Spleen (tissue), 11 donors: ENCODE measurements around the gene NR2E3. TPM values are rescaled to one million over a fixed set of nuclear protein-coding genes. Genes with fewer than 3 reads are reported as not detected.

Source experiments
- DNase-seq: peaks from one replicate; pipeline ENCODE4 v3.0.0-alpha.2; 2020
- H3K27ac ChIP-seq, 8 donors: fragments of 200-600 bp; sonication (generic) in 7 of 8; 1 replicate in 4 of 8; 2 replicates in 4 of 8; pipeline versions ENCODE4 v1.5.0 to v1.8.0; 2016 to 2021; ENCODE audit warnings: inconsistent platforms in 4 of 8, mild to moderate bottlenecking in 4 of 8, moderate library complexity in 1 of 8
- H3K27me3 ChIP-seq, 7 donors: fragments of 200-600 bp; sonication (generic) in 6 of 7; replicated peaks in 1 of 7; 1 replicate in 4 of 7; 2 replicates in 3 of 7; pipeline versions ENCODE4 v1.5.0 to v1.8.0; 2016 to 2021; ENCODE audit warnings: inconsistent platforms in 3 of 7, mild to moderate bottlenecking in 1 of 7
- H3K36me3 ChIP-seq, 6 donors: fragments of 200-600 bp; sonication (generic) in 5 of 6; 1 replicate in 4 of 6; 2 replicates in 2 of 6; pipeline versions ENCODE4 v1.5.0 to v1.8.0; 2016 to 2021; ENCODE audit warnings: inconsistent platforms in 2 of 6
- H3K4me1 ChIP-seq, 6 donors: fragments of 200-600 bp; sonication (generic) in 5 of 6; 1 replicate in 3 of 6; 2 replicates in 3 of 6; pipeline versions ENCODE4 v1.5.0 to v1.8.0; 2016 to 2021; ENCODE audit warnings: inconsistent platforms in 3 of 6
- H3K4me3 ChIP-seq, 8 donors: fragments of 200-600 bp; sonication (generic) in 7 of 8; 1 replicate in 4 of 8; 2 replicates in 4 of 8; pipeline versions ENCODE4 v1.5.0 to v1.8.0; 2016 to 2021; ENCODE audit warnings: inconsistent platforms in 4 of 8, mild to moderate bottlenecking in 4 of 8, moderate library complexity in 2 of 8
- H3K9me3 ChIP-seq, 8 donors: fragments of 200-600 bp; sonication (generic) in 7 of 8; 1 replicate in 4 of 8; 2 replicates in 4 of 8; pipeline versions ENCODE4 v1.5.0 to v1.8.0; 2016 to 2021; ENCODE audit warnings: inconsistent platforms in 4 of 8
- CTCF ChIP-seq, 11 experiments: fragments of 200-600 bp in 7 of 11; fragments of 450-650 bp in 4 of 11; sonication (generic) in 4 of 11; IDR thresholded peaks in 8 of 11; conservative IDR thresholded peaks in 3 of 11; 1 replicate in 7 of 11; 2 replicates in 4 of 11; pipeline versions ENCODE4 v1.4.0 to v1.8.0; 2016 to 2021; ENCODE audit warnings: antibody characterized with exemption in 11 of 11, inconsistent platforms in 4 of 11, mild to moderate bottlenecking in 1 of 11
- POLR2A ChIP-seq, 3 donors: fragments of 450-650 bp; IDR thresholded peaks; one replicate each; pipeline ENCODE4 v1.5.1; 2017; ENCODE audit warnings: antibody characterized with exemption in 3 of 3, mild to moderate bottlenecking in 1 of 3
- POLR2AphosphoS5 ChIP-seq, 3 donors: sonication (generic); formaldehyde crosslinking; IDR thresholded peaks; one replicate each; pipeline ENCODE4 v1.5.1; 2017; ENCODE audit warnings: antibody characterized with exemption in 3 of 3
- WGBS, 5 donors: extraction: QIAGEN DNeasy Blood & Tissue Kit in 3 of 5; methylation state at CpG; one replicate each; pipeline versions ENCODE4 v1.1.5 to v1.1.7; 2013 to 2018; 5-methylcytosine and 5-hydroxymethylcytosine counted together
- intact Hi-C: fragments of 100-400 bp; cut with DNase I; formaldehyde crosslinking; loops from one replicate; pipeline ENCODE4 v1.15.0; 2023; ENCODE audit warnings: low total_unique reads
- polyA plus RNA-seq, 3 donors: library from polyadenylated mRNA; stranded (reverse); fragments of 200-250 nt; gene quantifications; one replicate each; pipeline ENCODE4 v1.2.1, GENCODE V29; 2013
- total RNA-seq, 7 donors: library from RNA; depleted of rRNA in 3 of 7; stranded (reverse); fragments of >200 nt in 3 of 7; fragmentation: NEBNext Ultra II Directional in 4 of 7; extraction: Animal tissue kit (Norgen Biotek cat#: 25700) in 4 of 7; gene quantifications; one replicate each; pipeline versions ENCODE4 v1.1.0 to v1.2.1, GENCODE V29; 2016 to 2021
- donor health status: healthy with polysubstance abuse.
- donor health status: DM: no; HTN: no; CAD: no; lungs with moderate emphysema.
- donor health status: DM: no; HTN: no; CAD: no.
- donor health status: Bipolar disorder and iron deficiency.
- donor health status: healthy.
- donor health status: DM: no; HTN: no; CAD: no.
- donor health status: DM: yes; HTN: yes; CAD: no.

NR2E3 gene
- total and polyA plus RNA-seq, 10 donors, result 0.10 to 0.68 TPM; not detected in 8

DNA sequence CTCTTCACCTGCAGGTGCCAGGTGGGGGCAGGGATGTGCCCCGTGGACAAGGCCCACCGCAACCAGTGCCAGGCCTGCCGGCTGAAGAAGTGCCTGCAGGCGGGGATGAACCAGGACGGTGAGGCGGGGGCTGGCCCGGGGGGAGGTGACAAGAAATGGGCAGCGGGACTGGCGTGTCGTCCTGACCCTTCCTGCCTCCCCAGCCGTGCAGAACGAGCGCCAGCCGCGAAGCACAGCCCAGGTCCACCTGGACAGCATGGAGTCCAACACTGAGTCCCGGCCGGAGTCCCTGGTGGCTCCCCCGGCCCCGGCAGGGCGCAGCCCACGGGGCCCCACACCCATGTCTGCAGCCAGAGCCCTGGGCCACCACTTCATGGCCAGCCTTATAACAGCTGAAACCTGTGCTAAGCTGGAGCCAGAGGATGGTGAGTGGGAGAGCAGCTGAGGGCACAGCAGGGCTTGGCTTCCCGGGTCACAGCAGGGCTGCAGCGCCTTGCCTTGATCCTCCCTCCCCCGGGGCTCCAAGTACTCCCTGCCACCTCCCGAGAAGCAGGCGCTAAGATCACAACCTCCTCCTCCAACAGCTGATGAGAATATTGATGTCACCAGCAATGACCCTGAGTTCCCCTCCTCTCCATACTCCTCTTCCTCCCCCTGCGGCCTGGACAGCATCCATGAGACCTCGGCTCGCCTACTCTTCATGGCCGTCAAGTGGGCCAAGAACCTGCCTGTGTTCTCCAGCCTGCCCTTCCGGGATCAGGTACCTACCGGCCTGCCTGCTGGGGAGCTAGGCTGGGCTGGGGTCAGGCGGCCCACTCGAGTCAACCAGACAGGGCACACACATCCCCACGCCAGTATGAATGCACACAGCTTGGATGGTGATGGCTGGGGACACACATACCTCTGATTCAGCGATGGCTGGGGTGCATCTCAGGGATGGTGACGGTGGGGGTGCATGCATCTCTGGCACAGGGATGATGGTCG is 1.7 kb downstream of the NR2E3 start:
- Histone ChIP-seq H3K9me3 (no peaks in the 10 kb centered on the region), H3K27ac (no peak overlapping the region), H3K4me1 (peaks cover 0 to 13% (median 6%) of the 10 kb centered on the region in 6 donors), H3K36me3 (no peaks in the 10 kb centered on the region), H3K4me3 (no peak overlapping the region), H3K27me3 (peaks cover 0 to 18% (median 0%) of the 10 kb centered on the region in 7 donors)
- intact Hi-C loops, result no loop called here
- DNase-seq, result no peak
- TF ChIP-seq POLR2AphosphoS5 (IDR thresholded peaks at IDR 0.05) (peak in 1 of 3 donors; percentile 29), CTCF (IDR thresholded peaks at IDR 0.05 in 8 of 11, conservative IDR thresholded peaks at IDR 0.05 in 3 of 11) (no peak)
- WGBS, 5 donors, result 74 to 88% (median 87%) methylated on average over 22 to 38 of the region's 38 CpGs

DNA sequence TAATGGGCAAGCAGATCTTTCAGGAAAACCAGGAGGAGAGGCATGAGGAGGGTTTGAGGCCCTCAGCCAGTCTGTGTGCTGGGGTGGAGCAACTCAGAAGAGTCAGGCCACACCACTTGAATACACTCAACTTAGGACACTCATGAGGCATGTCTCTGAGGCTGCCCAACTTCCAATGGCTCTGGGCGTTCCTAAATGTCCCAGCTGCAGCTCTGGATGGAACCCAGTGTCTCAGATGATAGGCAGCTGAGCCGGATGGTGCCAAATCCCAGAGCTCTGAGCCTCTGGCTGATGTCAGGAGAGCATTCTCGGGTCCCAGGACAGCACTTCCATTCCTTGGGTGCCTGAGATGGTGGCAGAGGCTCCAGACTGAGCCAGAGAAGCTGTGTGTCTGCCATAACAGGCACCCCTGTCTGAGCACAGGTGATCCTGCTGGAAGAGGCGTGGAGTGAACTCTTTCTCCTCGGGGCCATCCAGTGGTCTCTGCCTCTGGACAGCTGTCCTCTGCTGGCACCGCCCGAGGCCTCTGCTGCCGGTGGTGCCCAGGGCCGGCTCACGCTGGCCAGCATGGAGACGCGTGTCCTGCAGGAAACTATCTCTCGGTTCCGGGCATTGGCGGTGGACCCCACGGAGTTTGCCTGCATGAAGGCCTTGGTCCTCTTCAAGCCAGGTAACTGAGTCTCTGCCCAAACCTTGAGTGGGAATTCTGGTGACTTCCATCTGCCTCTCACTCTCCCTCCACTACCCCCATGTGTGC is 2.8 kb downstream of the NR2E3 start:
- Histone ChIP-seq H3K27me3 (peaks cover 0 to 9% (median 0%) of the 10 kb centered on the region in 7 donors), H3K4me1 (peaks cover 0 to 2% (median under 1%) of the 10 kb centered on the region in 6 donors), H3K36me3 (no peaks in the 10 kb centered on the region), H3K27ac (no peak overlapping the region), H3K4me3 (no peak overlapping the region), H3K9me3 (peaks cover 0 to 8% (median 0%) of the 10 kb centered on the region in 8 donors)
- 65 to 94% (median 89%) methylated on average over 3 to 16 of the region's 16 CpGs for WGBS, 5 donors
- DNase-seq, result no peak
- intact Hi-C loops, result no loop called here
- TF ChIP-seq CTCF (IDR thresholded peaks at IDR 0.05 in 8 of 11, conservative IDR thresholded peaks at IDR 0.05 in 3 of 11), result no peak

- 83 to 92% (median 90%) methylated on average over 6 to 9 of the region's 9 CpGs for WGBS, 5 donors
- DNase-seq, result no peak
- intact Hi-C loops, result no loop called here
Measured at GRCh38 chr15:71813723-71814470, 3.5 kb downstream of the NR2E3 start.

More at GRCh38 chr15:71813723-71814470, 3.5 kb downstream of the NR2E3 start:
- no peak overlapping the region for H3K4me3 ChIP-seq
- peaks cover 0 to 15% (median 1%) of the 10 kb centered on the region in 8 donors for H3K9me3 ChIP-seq
- no peaks in the 10 kb centered on the region for H3K4me1 ChIP-seq
- no peaks in the 10 kb centered on the region for H3K36me3 ChIP-seq
- peaks cover 0 to 1% (median 0%) of the 10 kb centered on the region in 7 donors for H3K27me3 ChIP-seq
- TF ChIP-seq POLR2AphosphoS5 (IDR thresholded peaks at IDR 0.05) (no peak), POLR2A (IDR thresholded peaks at IDR 0.05) (no peak), CTCF (IDR thresholded peaks at IDR 0.05 in 8 of 11, conservative IDR thresholded peaks at IDR 0.05 in 3 of 11) (no peak)
- H3K27ac ChIP-seq, result no peak overlapping the region
